ENCODE data around the gene UVRAG. TPM values are rescaled to one million over a fixed set of nuclear protein-coding genes. Genes with fewer than 3 reads are reported as not detected.
A peak's percentile ranks its signal among the peaks of the same experiment; 100 is the strongest.

UVRAG gene
- total and polyA plus RNA-seq, 10 donors = 13.8 to 80.8 (median 42.9) TPM

DNA sequence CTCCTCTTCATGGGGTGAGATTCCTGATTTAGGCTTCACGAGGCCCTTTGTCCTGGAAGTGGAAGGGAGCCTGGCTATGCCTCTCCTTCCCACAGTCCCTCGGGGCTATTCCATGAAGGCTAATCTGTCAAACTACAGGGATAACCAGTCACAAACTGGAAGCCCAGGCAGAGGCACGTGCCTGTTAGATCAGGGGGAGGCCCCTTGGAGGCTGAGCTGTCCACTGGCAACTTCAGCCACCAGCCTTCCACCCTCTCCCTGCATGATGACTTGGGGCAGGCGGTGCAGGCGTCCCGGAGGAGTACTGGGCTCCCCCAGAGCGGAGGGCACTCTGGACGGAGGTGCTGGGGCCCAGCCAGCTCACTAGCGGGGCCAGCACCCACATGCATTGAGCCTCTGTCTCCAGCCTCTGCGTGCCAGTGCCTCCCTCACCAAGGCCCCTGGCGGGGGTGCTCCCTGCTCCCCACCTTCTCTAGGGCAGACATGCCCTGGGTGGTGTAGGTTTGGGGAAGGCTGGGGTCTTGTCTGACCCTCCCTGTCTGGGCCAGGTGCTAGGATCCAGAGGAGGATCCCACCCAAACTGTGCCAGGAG is 348.4 kb downstream of the UVRAG start:
- WGBS, 5 donors = 71 to 100% (median 89%) methylated on average over 2 to 11 of the region's 11 CpGs
- no peaks in the 10 kb centered on the region for H3K9me3 ChIP-seq
- peaks cover 0 to 7% (median 0%) of the 10 kb centered on the region in 6 donors for H3K4me1 ChIP-seq
- peak; percentile 58 for DNase-seq
- H3K36me3 ChIP-seq = no peaks in the 10 kb centered on the region
- H3K27me3 ChIP-seq (replicated peaks in 1 of 7) = peaks cover 0 to 4% (median 0%) of the 10 kb centered on the region in 7 donors
- no peak overlapping the region for H3K4me3 ChIP-seq
- no peak overlapping the region for H3K27ac ChIP-seq
- intact Hi-C loops (cut with DNase I; ENCODE audit: low total_unique reads) = no loop called here
- TF ChIP-seq POLR2A (IDR thresholded peaks at IDR 0.05) (no peak), POLR2AphosphoS5 (IDR thresholded peaks at IDR 0.05) (no peak), CTCF (IDR thresholded peaks at IDR 0.05 in 8 of 11, conservative IDR thresholded peaks at IDR 0.05 in 3 of 11) (no peak)

DNA sequence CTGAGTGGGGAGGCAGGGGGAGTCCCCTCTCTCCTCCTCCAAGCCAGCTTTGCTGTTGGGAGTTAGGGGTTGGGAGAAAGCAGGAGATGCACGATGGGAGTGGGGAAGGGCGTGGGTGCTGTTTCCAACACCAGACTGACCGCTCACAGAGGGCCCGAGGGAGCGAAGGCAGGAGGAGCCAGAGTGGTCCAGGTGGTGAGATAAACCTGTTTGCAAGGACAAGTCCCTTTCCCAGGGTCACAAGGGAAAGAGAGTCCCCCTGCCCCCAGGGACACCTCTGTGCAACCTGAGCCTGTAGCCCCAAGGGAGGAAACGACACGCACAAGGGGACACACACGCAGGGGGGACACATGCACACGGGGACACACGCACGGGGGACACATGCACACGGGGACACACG is 349.1 kb downstream of the UVRAG start:
- WGBS, 5 donors = 83 to 93% (median 83%) methylated on average over 11 to 13 of the region's 13 CpGs
- Histone ChIP-seq H3K4me3 (no peak overlapping the region), H3K27ac (no peak overlapping the region), H3K9me3 (no peaks in the 10 kb centered on the region), H3K36me3 (no peaks in the 10 kb centered on the region), H3K4me1 (peaks cover 0 to 7% (median 0%) of the 10 kb centered on the region in 6 donors), H3K27me3 (replicated peaks in 1 of 7) (peaks cover 0 to 4% (median 0%) of the 10 kb centered on the region in 7 donors)
- intact Hi-C loops (cut with DNase I; ENCODE audit: low total_unique reads) = no loop called here
- no peak for TF ChIP-seq POLR2AphosphoS5 (IDR thresholded peaks at IDR 0.05)
- TF ChIP-seq CTCF (IDR thresholded peaks at IDR 0.05 in 8 of 11, conservative IDR thresholded peaks at IDR 0.05 in 3 of 11) = no peak
- no peak for TF ChIP-seq POLR2A (IDR thresholded peaks at IDR 0.05)
- DNase-seq = peak; percentile 54

- no peak for DNase-seq
These were observed 350.1 kb downstream of the UVRAG start for GRCh38 chr11:76164861-76165751.

More at GRCh38 chr11:76164861-76165751, 350.1 kb downstream of the UVRAG start:
- TF ChIP-seq CTCF (IDR thresholded peaks at IDR 0.05 in 8 of 11, conservative IDR thresholded peaks at IDR 0.05 in 3 of 11) (no peak), POLR2AphosphoS5 (IDR thresholded peaks at IDR 0.05) (no peak), POLR2A (IDR thresholded peaks at IDR 0.05) (no peak)
- peaks cover 0 to 4% (median 0%) of the 10 kb centered on the region in 7 donors for H3K27me3 ChIP-seq (replicated peaks in 1 of 7)
- no peak overlapping the region for H3K4me3 ChIP-seq
- 89 to 91% (median 91%) methylated on average over 48 to 50 of the region's 50 CpGs for WGBS, 5 donors
- no peaks in the 10 kb centered on the region for H3K36me3 ChIP-seq
- H3K4me1 ChIP-seq = peaks cover 0 to 7% (median 0%) of the 10 kb centered on the region in 6 donors
- H3K27ac ChIP-seq = no peak overlapping the region
- intact Hi-C loops (cut with DNase I; ENCODE audit: low total_unique reads) = no loop called here
- no peaks in the 10 kb centered on the region for H3K9me3 ChIP-seq

Data from spleen (tissue), 11 donors.